NCI-H460 (cell line): ENCODE measurements around the gene CMKLR1. TPM values are rescaled to one million over a fixed set of nuclear protein-coding genes. Genes with fewer than 3 reads are reported as not detected.

ENCODE experiments used
- DNase-seq: peaks from one replicate; pipeline ENCODE4 v3.0.0-alpha.2; 2016; ENCODE audit warnings: low read depth; ENCODE audit errors: extremely low read depth
- total RNA-seq: library from RNA; depleted of rRNA; stranded (reverse); fragments of >200 nt; shearing (Covaris generic); gene quantifications from 2 replicates; pipeline ENCODE4 v1.2.3, GENCODE V29; 2014

CMKLR1 gene
- total RNA-seq, 1 experiment from 2014 or later: not detected

GRCh38 chr12:108302016-108302402 is 37.1 kb downstream of the CMKLR1 start:
- no peak for DNase-seq

- no peak for DNase-seq
Observed at GRCh38 chr12:108301346-108301745, 37.8 kb downstream of the CMKLR1 start.

- no peak for DNase-seq
Observed at GRCh38 chr12:108299980-108300696, 39.0 kb downstream of the CMKLR1 start.

- DNase-seq: no peak
Observed at GRCh38 chr12:108299516-108299915, 39.6 kb downstream of the CMKLR1 start.

GRCh38 chr12:108298761-108299275 is 40.3 kb downstream of the CMKLR1 start:
- no peak for DNase-seq

- no peak for DNase-seq
Observed at GRCh38 chr12:108297895-108298760, 41.0 kb downstream of the CMKLR1 start.

GRCh38 chr12:108297424-108297823 is 41.7 kb downstream of the CMKLR1 start:
- DNase-seq: no peak

GRCh38 chr12:108296945-108297344 is 42.2 kb downstream of the CMKLR1 start:
- DNase-seq: no peak

- DNase-seq: no peak
Observed at GRCh38 chr12:108295641-108296040, 43.5 kb downstream of the CMKLR1 start.

GRCh38 chr12:108289350-108290161 is 49.6 kb downstream of the CMKLR1 start:
- DNase-seq: no peak

GRCh38 chr12:108287227-108287626 is 51.9 kb downstream of the CMKLR1 start:
- no peak for DNase-seq

- DNase-seq: no peak
Observed at GRCh38 chr12:108285016-108285415, 54.1 kb downstream of the CMKLR1 start.

GRCh38 chr12:108284163-108284562 is 54.9 kb downstream of the CMKLR1 start:
- no peak for DNase-seq

- DNase-seq: no peak
Observed at GRCh38 chr12:108282676-108283075, 56.4 kb downstream of the CMKLR1 start.

- DNase-seq: no peak
Observed at GRCh38 chr12:108282160-108282559, 57.0 kb downstream of the CMKLR1 start.

GRCh38 chr12:108277613-108278012 is 61.5 kb downstream of the CMKLR1 start:
- DNase-seq: no peak

GRCh38 chr12:108273217-108273616 is 65.9 kb downstream of the CMKLR1 start:
- no peak for DNase-seq

GRCh38 chr12:108271951-108272872 is 66.9 kb downstream of the CMKLR1 start:
- DNase-seq: no peak

GRCh38 chr12:108270849-108271143 is 68.3 kb downstream of the CMKLR1 start:
- DNase-seq: no peak
